Spleen (tissue), 11 donors: ENCODE results near the gene RANBP3. TPM values are rescaled to one million over a fixed set of nuclear protein-coding genes. Genes with fewer than 3 reads are reported as not detected.
A peak's percentile ranks its signal among the peaks of the same experiment; 100 is the strongest.

ENCODE experiments used
- DNase-seq: peaks from one replicate; pipeline ENCODE4 v3.0.0-alpha.2; 2020
- H3K27ac ChIP-seq, 8 donors: fragments of 200-600 bp; sonication (generic) in 7 of 8; 1 replicate in 4 of 8; 2 replicates in 4 of 8; pipeline versions ENCODE4 v1.5.0 to v1.8.0; 2016 to 2021; ENCODE audit warnings: inconsistent platforms in 4 of 8, mild to moderate bottlenecking in 4 of 8, moderate library complexity in 1 of 8
- H3K27me3 ChIP-seq, 7 donors: fragments of 200-600 bp; sonication (generic) in 6 of 7; replicated peaks in 1 of 7; 1 replicate in 4 of 7; 2 replicates in 3 of 7; pipeline versions ENCODE4 v1.5.0 to v1.8.0; 2016 to 2021; ENCODE audit warnings: inconsistent platforms in 3 of 7, mild to moderate bottlenecking in 1 of 7
- H3K36me3 ChIP-seq, 6 donors: fragments of 200-600 bp; sonication (generic) in 5 of 6; 1 replicate in 4 of 6; 2 replicates in 2 of 6; pipeline versions ENCODE4 v1.5.0 to v1.8.0; 2016 to 2021; ENCODE audit warnings: inconsistent platforms in 2 of 6
- H3K4me1 ChIP-seq, 6 donors: fragments of 200-600 bp; sonication (generic) in 5 of 6; 1 replicate in 3 of 6; 2 replicates in 3 of 6; pipeline versions ENCODE4 v1.5.0 to v1.8.0; 2016 to 2021; ENCODE audit warnings: inconsistent platforms in 3 of 6
- H3K4me3 ChIP-seq, 8 donors: fragments of 200-600 bp; sonication (generic) in 7 of 8; 1 replicate in 4 of 8; 2 replicates in 4 of 8; pipeline versions ENCODE4 v1.5.0 to v1.8.0; 2016 to 2021; ENCODE audit warnings: inconsistent platforms in 4 of 8, mild to moderate bottlenecking in 4 of 8, moderate library complexity in 2 of 8
- H3K9me3 ChIP-seq, 8 donors: fragments of 200-600 bp; sonication (generic) in 7 of 8; 1 replicate in 4 of 8; 2 replicates in 4 of 8; pipeline versions ENCODE4 v1.5.0 to v1.8.0; 2016 to 2021; ENCODE audit warnings: inconsistent platforms in 4 of 8
- POLR2A ChIP-seq, 3 donors: fragments of 450-650 bp; IDR thresholded peaks; one replicate each; pipeline ENCODE4 v1.5.1; 2017; ENCODE audit warnings: antibody characterized with exemption in 3 of 3, mild to moderate bottlenecking in 1 of 3
- POLR2AphosphoS5 ChIP-seq, 3 donors: sonication (generic); formaldehyde crosslinking; IDR thresholded peaks; one replicate each; pipeline ENCODE4 v1.5.1; 2017; ENCODE audit warnings: antibody characterized with exemption in 3 of 3
- WGBS, 5 donors: extraction: QIAGEN DNeasy Blood & Tissue Kit in 3 of 5; methylation state at CpG; one replicate each; pipeline versions ENCODE4 v1.1.5 to v1.1.7; 2013 to 2018; 5-methylcytosine and 5-hydroxymethylcytosine counted together
- intact Hi-C: fragments of 100-400 bp; cut with DNase I; formaldehyde crosslinking; loops from one replicate; pipeline ENCODE4 v1.15.0; 2023; ENCODE audit warnings: low total_unique reads
- polyA plus RNA-seq, 3 donors: library from polyadenylated mRNA; stranded (reverse); fragments of 200-250 nt; gene quantifications; one replicate each; pipeline ENCODE4 v1.2.1, GENCODE V29; 2013
- total RNA-seq, 7 donors: library from RNA; depleted of rRNA in 3 of 7; stranded (reverse); fragments of >200 nt in 3 of 7; fragmentation: NEBNext Ultra II Directional in 4 of 7; extraction: Animal tissue kit (Norgen Biotek cat#: 25700) in 4 of 7; gene quantifications; one replicate each; pipeline versions ENCODE4 v1.1.0 to v1.2.1, GENCODE V29; 2016 to 2021
- TF ChIP-seq, protein P1 (sequence below), 11 experiments: fragments of 200-600 bp in 7 of 11; fragments of 450-650 bp in 4 of 11; sonication (generic) in 4 of 11; IDR thresholded peaks in 8 of 11; conservative IDR thresholded peaks in 3 of 11; 1 replicate in 7 of 11; 2 replicates in 4 of 11; pipeline versions ENCODE4 v1.4.0 to v1.8.0; 2016 to 2021; ENCODE audit warnings: antibody characterized with exemption in 11 of 11, inconsistent platforms in 4 of 11, mild to moderate bottlenecking in 1 of 11
- donor health status: healthy with polysubstance abuse.
- donor health status: DM: no; HTN: no; CAD: no; lungs with moderate emphysema.
- donor health status: DM: no; HTN: no; CAD: no.
- donor health status: Bipolar disorder and iron deficiency.
- donor health status: healthy.
- donor health status: DM: no; HTN: no; CAD: no.
- donor health status: DM: yes; HTN: yes; CAD: no.

The RANBP3 gene
- total and polyA plus RNA-seq, 10 donors = 27.5 to 92.9 (median 69.8) TPM

DNA sequence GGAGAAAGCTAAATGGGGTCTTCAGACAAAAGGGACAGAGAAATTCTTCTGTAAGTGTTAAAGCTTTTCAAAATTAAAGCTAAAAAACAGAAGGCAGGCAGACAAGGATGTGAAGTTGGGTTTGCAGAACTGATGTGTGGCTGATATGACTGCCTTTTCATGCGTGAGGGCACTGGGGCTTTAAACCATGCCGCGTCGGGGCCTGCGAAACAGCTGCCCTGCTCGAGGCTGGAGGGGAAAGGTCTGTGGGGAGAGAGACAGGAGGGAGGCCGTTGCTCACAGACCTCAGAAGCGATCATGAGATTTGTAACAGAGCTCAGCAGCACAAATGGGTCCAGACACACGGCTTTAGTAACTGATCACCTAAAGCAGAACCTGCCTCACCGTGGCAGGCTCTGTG, 40.4 kb downstream of the RANBP3 start:
- TF ChIP-seq POLR2AphosphoS5 (IDR thresholded peaks at IDR 0.05) (no peak), POLR2A (IDR thresholded peaks at IDR 0.05) (no peak)
- TF ChIP-seq, protein P1, sequence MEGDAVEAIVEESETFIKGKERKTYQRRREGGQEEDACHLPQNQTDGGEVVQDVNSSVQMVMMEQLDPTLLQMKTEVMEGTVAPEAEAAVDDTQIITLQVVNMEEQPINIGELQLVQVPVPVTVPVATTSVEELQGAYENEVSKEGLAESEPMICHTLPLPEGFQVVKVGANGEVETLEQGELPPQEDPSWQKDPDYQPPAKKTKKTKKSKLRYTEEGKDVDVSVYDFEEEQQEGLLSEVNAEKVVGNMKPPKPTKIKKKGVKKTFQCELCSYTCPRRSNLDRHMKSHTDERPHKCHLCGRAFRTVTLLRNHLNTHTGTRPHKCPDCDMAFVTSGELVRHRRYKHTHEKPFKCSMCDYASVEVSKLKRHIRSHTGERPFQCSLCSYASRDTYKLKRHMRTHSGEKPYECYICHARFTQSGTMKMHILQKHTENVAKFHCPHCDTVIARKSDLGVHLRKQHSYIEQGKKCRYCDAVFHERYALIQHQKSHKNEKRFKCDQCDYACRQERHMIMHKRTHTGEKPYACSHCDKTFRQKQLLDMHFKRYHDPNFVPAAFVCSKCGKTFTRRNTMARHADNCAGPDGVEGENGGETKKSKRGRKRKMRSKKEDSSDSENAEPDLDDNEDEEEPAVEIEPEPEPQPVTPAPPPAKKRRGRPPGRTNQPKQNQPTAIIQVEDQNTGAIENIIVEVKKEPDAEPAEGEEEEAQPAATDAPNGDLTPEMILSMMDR (IDR thresholded peaks at IDR 0.05 in 8 of 11, conservative IDR thresholded peaks at IDR 0.05 in 3 of 11) = no peak
- Histone ChIP-seq H3K9me3 (no peaks in the 10 kb centered on the region), H3K36me3 (peaks cover 0 to 98% (median 56%) of the 10 kb centered on the region in 6 donors), H3K4me3 (no peak overlapping the region), H3K27ac (no peak overlapping the region), H3K4me1 (peaks cover 6 to 37% (median 17%) of the 10 kb centered on the region in 6 donors), H3K27me3 (no peaks in the 10 kb centered on the region)
- 82 to 86% (median 85%) methylated on average over 10 of the region's 10 CpGs for WGBS, 5 donors
- intact Hi-C loops = no loop called here
- no peak for DNase-seq

DNA sequence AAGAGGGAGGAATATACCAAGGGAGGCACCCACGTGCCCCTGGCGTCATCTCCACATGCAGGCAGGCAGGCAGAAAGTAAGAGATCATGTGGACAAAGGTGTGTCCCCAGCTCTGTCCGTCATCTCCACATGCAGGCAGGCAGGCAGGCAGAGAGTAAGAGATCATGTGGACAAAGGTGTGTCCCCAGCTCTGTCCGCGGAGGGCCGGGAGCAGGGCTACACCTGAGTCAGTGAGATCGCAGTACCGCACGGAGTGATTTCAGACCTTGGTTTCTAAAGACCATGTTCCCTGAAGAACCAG, 41.7 kb downstream of the RANBP3 start:
- intact Hi-C loops = no loop called here
- Histone ChIP-seq H3K27ac (peak overlapping the region in 3 of 8 donors; percentile 12 to 60 (median 52)), H3K36me3 (peaks cover 0 to 100% (median 63%) of the 10 kb centered on the region in 6 donors), H3K9me3 (no peaks in the 10 kb centered on the region), H3K27me3 (no peaks in the 10 kb centered on the region), H3K4me1 (peaks cover 6 to 33% (median 17%) of the 10 kb centered on the region in 6 donors), H3K4me3 (no peak overlapping the region)
- WGBS, 5 donors = 94 to 97% (median 96%) methylated on average over 9 of the region's 9 CpGs
- TF ChIP-seq POLR2AphosphoS5 (IDR thresholded peaks at IDR 0.05) = no peak
- no peak for TF ChIP-seq POLR2A (IDR thresholded peaks at IDR 0.05)
- DNase-seq = no peak

DNA sequence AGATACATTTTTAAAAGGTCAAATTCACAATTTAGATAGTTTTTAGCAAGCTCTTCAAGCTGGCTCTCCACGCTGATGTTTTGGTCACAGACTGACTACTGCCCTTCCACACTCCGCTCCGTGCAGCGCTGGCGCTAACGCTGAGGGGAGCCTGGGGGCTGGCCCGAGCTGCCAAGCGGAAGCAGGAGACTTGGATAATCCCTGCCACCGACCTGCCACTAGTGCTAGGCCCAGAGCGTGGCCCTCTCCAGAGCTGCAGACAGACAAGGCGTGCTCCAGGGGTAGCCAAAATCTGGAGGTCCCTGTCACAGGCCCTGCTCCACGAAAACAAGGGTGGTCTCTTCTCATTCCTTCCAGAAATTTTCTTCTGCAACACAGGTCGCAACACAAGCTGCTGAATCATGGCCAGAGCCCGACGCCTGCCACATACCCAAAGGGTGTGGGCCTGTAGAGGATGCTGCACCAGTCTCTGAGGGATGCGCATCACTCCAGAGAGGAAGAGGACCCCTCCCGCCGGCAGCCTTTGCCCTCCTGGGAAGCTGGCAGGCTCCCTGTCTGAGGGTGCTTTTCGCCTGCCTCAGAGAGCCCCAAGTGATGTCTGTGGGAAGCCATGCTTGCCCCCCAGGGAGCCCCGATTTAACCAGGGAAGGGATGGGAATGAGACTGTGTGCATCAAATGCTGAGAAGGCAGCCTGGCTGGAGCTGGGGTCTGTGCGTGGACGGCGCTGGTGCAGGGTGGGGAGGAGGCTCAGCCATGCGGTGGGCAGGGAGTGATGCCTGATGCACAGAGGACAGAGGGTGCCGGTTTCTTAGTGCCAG, 42.3 kb downstream of the RANBP3 start:
- Histone ChIP-seq H3K36me3 (peaks cover 0 to 100% (median 63%) of the 10 kb centered on the region in 6 donors), H3K4me3 (no peak overlapping the region), H3K27me3 (no peaks in the 10 kb centered on the region), H3K9me3 (no peaks in the 10 kb centered on the region), H3K4me1 (peaks cover 6 to 33% (median 17%) of the 10 kb centered on the region in 6 donors), H3K27ac (peak overlapping the region; percentile 5 to 70 (median 52))
- intact Hi-C loops = no loop called here
- no peak for DNase-seq
- WGBS, 5 donors = 76 to 96% (median 81%) methylated on average over 14 to 25 of the region's 25 CpGs
- TF ChIP-seq, protein P1 (IDR thresholded peaks at IDR 0.05 in 8 of 11, conservative IDR thresholded peaks at IDR 0.05 in 3 of 11) = no peak
- peak; percentile 10 to 66 (median 51) for TF ChIP-seq POLR2AphosphoS5 (IDR thresholded peaks at IDR 0.05)

DNA sequence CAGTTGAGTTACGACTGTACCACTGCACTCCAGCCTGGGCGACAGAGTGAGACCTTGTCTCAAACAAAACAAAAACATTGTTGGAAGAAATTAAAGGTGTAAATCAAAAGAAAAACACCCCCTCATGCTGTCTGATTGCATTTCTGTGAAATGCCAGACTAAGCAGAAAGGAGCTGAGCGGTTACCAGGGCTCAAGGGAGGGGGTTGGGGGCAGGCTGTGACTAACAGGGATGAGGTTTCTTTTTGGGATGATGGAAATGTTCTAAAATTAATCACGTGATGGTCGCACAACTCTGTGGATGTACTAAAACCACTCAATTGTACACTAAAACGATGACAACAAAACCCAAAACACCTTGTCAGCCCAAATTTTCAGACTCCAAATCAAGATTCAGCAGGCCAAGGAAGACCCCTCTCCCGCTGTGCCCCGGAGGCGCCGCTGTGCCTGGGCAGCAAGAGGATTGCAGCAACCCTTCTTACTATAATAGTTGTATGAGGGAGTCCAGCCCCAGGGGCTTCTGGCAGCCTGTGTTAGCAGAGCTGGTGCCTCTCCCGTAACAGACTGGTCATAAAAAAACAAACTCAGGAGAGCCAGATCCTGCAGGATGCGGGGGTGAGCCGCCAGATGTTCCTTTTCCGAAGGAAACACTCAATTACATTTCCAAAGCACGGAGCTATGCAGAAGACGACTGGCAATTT, 43.0 kb downstream of the RANBP3 start:
- intact Hi-C loops = no loop called here
- TF ChIP-seq POLR2AphosphoS5 (IDR thresholded peaks at IDR 0.05) = peak in 1 of 3 donors; percentile 66
- no peak for TF ChIP-seq POLR2A (IDR thresholded peaks at IDR 0.05)
- TF ChIP-seq, protein P1 (IDR thresholded peaks at IDR 0.05 in 8 of 11, conservative IDR thresholded peaks at IDR 0.05 in 3 of 11) = no peak
- 65 to 80% (median 73%) methylated on average over 16 of the region's 16 CpGs for WGBS, 5 donors
- DNase-seq = no peak
- Histone ChIP-seq H3K27ac (peak overlapping the region; percentile 5 to 70 (median 52)), H3K4me3 (no peak overlapping the region), H3K4me1 (peaks cover 6 to 33% (median 17%) of the 10 kb centered on the region in 6 donors), H3K36me3 (peaks cover 0 to 100% (median 63%) of the 10 kb centered on the region in 6 donors), H3K27me3 (no peaks in the 10 kb centered on the region), H3K9me3 (no peaks in the 10 kb centered on the region)
